ENCODE data around the gene PBX1.
A peak's percentile ranks its signal among the peaks of the same experiment; 100 is the strongest.

PBX1 gene

DNA sequence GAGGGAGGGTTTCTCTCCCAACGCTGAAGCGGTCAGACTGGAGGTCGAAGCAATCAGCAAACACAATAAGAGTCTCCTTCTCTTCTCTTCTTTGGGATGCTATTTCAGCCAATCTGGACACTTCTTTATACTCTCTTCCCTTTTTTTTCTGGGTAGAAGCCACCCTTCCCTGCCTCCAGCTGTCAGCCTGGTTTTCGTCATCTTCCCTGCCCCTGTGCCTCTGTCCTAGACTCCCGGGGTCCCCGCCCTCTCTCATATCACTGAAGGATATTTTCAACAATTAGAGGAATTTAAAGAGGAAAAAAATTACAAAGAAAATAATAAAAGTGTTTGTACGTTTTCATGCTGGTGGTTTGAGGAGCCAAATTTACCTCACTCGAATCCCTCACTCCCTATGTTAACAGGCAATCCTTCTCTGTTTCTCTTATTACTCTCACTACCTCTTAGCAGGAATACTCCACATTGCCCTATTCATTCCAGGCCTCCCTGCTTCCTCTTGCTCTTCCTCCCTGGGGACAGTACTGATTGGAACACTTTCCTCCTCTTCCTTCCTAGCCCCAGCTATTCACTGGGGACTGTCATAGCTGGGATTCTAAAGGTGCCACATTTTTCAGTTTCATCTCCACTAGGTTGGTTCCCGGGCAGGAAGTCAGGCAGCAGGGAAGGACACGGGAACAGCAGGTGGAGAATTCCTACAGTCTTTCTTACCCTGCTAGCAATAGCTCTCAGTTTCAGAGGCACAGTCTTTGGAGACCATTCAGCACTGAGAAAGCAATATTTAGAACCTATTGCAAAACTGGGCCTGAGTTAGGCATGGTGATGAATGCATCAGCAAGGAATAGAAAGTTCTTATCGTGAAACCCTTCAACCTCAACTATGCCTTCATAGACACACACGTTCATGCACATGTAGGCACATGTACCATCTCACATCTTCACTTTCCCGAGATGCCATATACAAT, 288.0 kb downstream of the PBX1 start:
- FAIRE-seq (no peak), DNase-seq (ENCODE audit: insufficient read length, low spot score) (no peak)
- TF ChIP-seq CTCF (IDR thresholded peaks at IDR 0.05; ENCODE audit: insufficient read depth, missing control alignments), result no peak

DNA sequence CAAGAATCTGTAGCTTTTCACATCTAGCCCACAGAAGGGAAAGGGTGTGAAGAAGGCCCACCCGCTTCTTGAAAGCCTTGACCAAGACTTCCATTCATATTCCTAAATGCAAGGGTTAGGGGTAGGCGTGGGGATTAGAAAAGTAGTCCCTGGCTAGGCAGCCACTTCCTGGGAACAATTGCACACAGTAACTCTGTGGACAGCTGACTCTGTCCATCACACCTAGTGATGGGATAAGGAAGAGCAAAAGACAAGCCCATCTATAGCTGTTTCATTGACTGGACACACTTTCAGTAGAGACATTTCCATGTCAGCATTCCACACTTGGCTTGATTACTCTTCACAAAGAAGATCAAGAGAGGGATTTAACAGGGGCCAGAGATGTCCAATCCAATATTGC, 294.2 kb downstream of the PBX1 start:
- DNase-seq (ENCODE audit: insufficient read length, low spot score), result no peak
- no peak for TF ChIP-seq CTCF (IDR thresholded peaks at IDR 0.05; ENCODE audit: insufficient read depth, missing control alignments)
- FAIRE-seq, result no peak

GRCh38 chr1:164855716-164856329, 296.8 kb downstream of the PBX1 start:
- no peak for TF ChIP-seq CTCF (IDR thresholded peaks at IDR 0.05; ENCODE audit: insufficient read depth, missing control alignments)
- FAIRE-seq (no peak), DNase-seq (ENCODE audit: insufficient read length, low spot score) (no peak)

- FAIRE-seq (no peak), DNase-seq (ENCODE audit: insufficient read length, low spot score) (no peak)
- no peak for TF ChIP-seq CTCF (IDR thresholded peaks at IDR 0.05; ENCODE audit: insufficient read depth, missing control alignments)
These were observed 297.4 kb downstream of the PBX1 start for GRCh38 chr1:164856381-164856780.

DNA sequence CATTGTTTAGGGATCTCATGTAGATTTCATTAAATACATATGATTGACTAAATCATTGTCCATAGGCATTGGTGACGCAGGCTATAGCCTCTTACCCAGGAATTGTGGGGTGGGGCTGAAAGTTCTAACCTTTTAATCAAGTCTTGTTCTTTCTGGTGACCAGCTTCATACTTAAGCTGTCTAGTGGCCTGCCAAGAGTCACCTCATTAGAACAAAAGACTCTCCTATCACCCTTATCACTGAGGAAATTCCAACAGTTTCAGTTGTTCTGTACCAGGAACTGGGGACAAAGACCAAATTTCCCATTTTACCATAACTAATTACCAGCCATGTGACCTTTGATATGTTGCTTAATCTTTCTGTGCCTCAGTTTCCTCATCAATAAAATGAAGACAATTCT, 298.5 kb downstream of the PBX1 start:
- FAIRE-seq (peak; percentile 68), DNase-seq (ENCODE audit: insufficient read length, low spot score) (no peak)
- no peak for TF ChIP-seq CTCF (IDR thresholded peaks at IDR 0.05; ENCODE audit: insufficient read depth, missing control alignments)

GRCh38 chr1:164858096-164858632, 299.2 kb downstream of the PBX1 start:
- no peak for TF ChIP-seq CTCF (IDR thresholded peaks at IDR 0.05; ENCODE audit: insufficient read depth, missing control alignments)
- DNase-seq (ENCODE audit: insufficient read length, low spot score) (no peak), FAIRE-seq (no peak)
